ENCODE data around the gene FOXD1. TPM values are rescaled to one million over a fixed set of nuclear protein-coding genes. Genes with fewer than 3 reads are reported as not detected.
"Not testable (repeated sequence)": the region's sequence is repeated elsewhere in the genome, so short reads cannot be mapped to it uniquely, and the experiment has no call there.

FOXD1 gene
- total and polyA plus RNA-seq, 3 donors from 2014 or later = 7.4 to 12.8 (median 9.1) TPM

DNA sequence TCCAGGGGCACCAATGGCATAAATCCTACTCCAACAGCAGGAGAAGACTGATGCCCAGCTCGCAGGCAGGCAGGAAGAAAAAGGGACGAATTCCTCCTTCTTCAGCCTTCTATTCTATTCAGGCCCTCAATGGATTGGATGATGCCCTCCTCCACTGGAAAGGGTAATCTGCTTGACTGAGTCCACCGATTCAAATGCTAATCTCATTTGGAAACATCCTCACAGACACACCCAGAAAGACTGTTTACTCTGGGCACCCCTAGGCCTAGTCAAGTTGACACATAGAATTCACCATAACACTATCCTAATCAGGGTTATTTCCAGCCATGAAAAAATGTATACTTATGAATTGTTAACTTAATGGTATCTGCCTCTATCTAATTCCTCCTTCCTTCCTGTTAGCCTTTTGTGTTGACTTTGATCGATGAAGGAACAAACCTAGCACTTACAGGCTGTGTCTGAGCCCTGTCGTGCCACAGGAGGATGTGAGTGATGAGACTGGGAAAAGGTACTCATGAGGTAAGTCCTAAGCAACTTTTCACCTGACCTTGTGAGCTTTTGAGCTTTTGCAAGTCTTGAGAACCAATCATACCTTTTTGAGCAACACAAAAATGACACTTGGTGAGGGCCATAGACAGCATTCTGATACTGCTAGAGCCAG lies 36.5 kb downstream of the FOXD1 start:
- WGBS, 2 donors = 67 to 76% methylated on average over 5 of the region's 5 CpGs

DNA sequence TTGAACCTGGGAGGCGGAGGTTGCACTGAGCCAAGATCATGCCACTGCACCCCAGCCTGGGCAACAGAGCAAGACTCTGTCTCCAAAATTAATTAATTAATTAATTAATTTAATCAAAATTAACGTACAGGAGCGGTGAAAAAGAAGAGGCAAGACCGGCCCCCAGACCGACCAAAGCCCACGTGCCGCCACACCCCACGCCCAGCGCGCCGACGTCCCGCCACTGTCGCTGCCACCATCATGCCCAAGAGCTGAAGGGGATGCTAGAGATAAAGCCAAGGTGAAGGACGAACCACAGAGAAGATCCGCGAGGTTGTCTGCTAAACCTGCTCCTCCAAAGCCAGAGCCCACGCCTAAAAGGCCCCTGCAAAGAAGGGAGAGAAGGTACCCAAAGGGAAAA lies 38.6 kb downstream of the FOXD1 start:
- DNase-seq; H3K9me3 ChIP-seq; H3K27me3 ChIP-seq; intact Hi-C loops (cut with DNase I; ENCODE audit: low total_unique reads); H3K4me3 ChIP-seq; H3K36me3 ChIP-seq (ENCODE audit: low read depth, missing control alignments); H3K27ac ChIP-seq; H3K4me1 ChIP-seq: not testable (repeated sequence)
- 90 to 95% methylated on average over 18 of the region's 18 CpGs for WGBS, 2 donors

More for the DNA sequence above, 36.5 kb downstream of the FOXD1 start:
- TF ChIP-seq, protein P1, sequence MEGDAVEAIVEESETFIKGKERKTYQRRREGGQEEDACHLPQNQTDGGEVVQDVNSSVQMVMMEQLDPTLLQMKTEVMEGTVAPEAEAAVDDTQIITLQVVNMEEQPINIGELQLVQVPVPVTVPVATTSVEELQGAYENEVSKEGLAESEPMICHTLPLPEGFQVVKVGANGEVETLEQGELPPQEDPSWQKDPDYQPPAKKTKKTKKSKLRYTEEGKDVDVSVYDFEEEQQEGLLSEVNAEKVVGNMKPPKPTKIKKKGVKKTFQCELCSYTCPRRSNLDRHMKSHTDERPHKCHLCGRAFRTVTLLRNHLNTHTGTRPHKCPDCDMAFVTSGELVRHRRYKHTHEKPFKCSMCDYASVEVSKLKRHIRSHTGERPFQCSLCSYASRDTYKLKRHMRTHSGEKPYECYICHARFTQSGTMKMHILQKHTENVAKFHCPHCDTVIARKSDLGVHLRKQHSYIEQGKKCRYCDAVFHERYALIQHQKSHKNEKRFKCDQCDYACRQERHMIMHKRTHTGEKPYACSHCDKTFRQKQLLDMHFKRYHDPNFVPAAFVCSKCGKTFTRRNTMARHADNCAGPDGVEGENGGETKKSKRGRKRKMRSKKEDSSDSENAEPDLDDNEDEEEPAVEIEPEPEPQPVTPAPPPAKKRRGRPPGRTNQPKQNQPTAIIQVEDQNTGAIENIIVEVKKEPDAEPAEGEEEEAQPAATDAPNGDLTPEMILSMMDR (IDR thresholded peaks at IDR 0.05) = no peak
- no peak for TF ChIP-seq POLR2A (IDR thresholded peaks at IDR 0.05)
- H3K36me3 ChIP-seq (ENCODE audit: low read depth, missing control alignments) = no peaks in the 10 kb centered on the region
- H3K27me3 ChIP-seq = no peaks in the 10 kb centered on the region
- intact Hi-C loops (cut with DNase I; ENCODE audit: low total_unique reads) = no loop called here
- DNase-seq = no peak
- H3K27ac ChIP-seq = no peak overlapping the region
- H3K4me3 ChIP-seq = no peak overlapping the region
- no peaks in the 10 kb centered on the region for H3K4me1 ChIP-seq
- no peaks in the 10 kb centered on the region for H3K9me3 ChIP-seq

DNA sequence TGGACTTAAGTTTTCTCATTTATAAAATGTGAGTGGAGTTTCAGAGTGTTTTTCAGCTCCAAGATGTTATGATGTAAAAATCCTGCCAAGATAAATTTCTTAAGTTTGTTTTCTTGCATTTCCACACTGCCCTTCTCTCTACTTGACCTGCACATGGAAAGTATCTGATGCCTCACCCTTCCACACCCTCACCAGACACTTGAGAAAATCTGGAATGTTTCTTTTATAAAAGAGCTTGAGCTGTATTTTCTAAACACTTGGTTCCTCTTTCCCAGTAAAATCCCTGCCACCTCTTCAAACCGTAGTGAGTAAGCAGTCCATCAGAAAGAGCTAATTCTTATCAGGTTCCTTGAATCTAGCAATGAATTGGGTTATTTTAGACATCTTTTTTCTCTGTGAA lies 42.9 kb downstream of the FOXD1 start:
- TF ChIP-seq, protein P1 (IDR thresholded peaks at IDR 0.05) = no peak
- TF ChIP-seq POLR2A (IDR thresholded peaks at IDR 0.05) = no peak
- 41 to 49% methylated on average over 1 of the region's 1 CpG for WGBS, 2 donors
- H3K27me3 ChIP-seq = no peaks in the 10 kb centered on the region
- no peak for DNase-seq
- no peaks in the 10 kb centered on the region for H3K4me1 ChIP-seq
- H3K4me3 ChIP-seq = no peak overlapping the region
- H3K9me3 ChIP-seq = no peaks in the 10 kb centered on the region
- no peak overlapping the region for H3K27ac ChIP-seq
- intact Hi-C loops (cut with DNase I; ENCODE audit: low total_unique reads) = no loop called here
- no peaks in the 10 kb centered on the region for H3K36me3 ChIP-seq (ENCODE audit: low read depth, missing control alignments)

DNA sequence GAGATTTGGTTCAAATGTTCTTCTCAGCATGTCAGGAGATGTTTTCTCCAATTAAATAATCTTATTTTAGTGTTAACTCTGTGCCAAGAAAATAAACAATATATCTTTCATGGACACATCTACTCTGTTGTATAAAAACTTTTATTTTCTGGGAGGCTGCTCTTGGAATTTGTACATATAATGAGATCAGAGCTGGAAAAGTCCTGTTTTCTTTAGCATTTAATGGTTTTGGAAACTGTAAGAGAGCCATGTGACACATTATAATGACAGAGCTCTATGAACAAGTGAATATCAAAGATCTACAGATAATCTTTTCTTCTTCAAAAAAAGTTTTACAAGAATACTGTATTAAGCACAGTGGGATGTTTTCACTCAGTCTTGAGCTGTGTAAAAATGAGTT lies 48.8 kb downstream of the FOXD1 start:
- TF ChIP-seq, protein P1 (IDR thresholded peaks at IDR 0.05) = no peak
- no peak for TF ChIP-seq POLR2A (IDR thresholded peaks at IDR 0.05)
- no peak for DNase-seq
- Histone ChIP-seq H3K36me3 (ENCODE audit: low read depth, missing control alignments) (no peaks in the 10 kb centered on the region), H3K4me3 (no peak overlapping the region), H3K27me3 (no peaks in the 10 kb centered on the region), H3K9me3 (no peaks in the 10 kb centered on the region), H3K27ac (no peak overlapping the region), H3K4me1 (no peaks in the 10 kb centered on the region)
- intact Hi-C loops (cut with DNase I; ENCODE audit: low total_unique reads) = no loop called here

Other genes with a start within 250 kb of the FOXD1 start
- 100 to 1,000 TPM; 232 to 277 TPM for gene BTF3, start 49.7 kb upstream of the FOXD1 start, total RNA-seq
- 387 TPM for gene BTF3, start 49.7 kb upstream of the FOXD1 start, polyA plus RNA-seq (ENCODE audit: insufficient read depth, low read depth, low replicate concordance)
- 10 to 100 TPM; 33.6 to 34.7 TPM for gene ANKRA2, start 116.9 kb upstream of the FOXD1 start, total RNA-seq
- gene ANKRA2, start 116.9 kb upstream of the FOXD1 start, polyA plus RNA-seq (ENCODE audit: insufficient read depth, low read depth, low replicate concordance) = 20.3 TPM
- gene UTP15, start 117.0 kb upstream of the FOXD1 start, total RNA-seq = 10 to 100 TPM; 34.9 to 36.7 TPM
- 11.4 TPM for gene UTP15, start 117.0 kb upstream of the FOXD1 start, polyA plus RNA-seq (ENCODE audit: insufficient read depth, low read depth, low replicate concordance)
- gene ARHGEF28, start 177.4 kb upstream of the FOXD1 start, total RNA-seq = 1 to 10 TPM; 8.0 to 8.7 TPM
- 3.9 TPM for gene ARHGEF28, start 177.4 kb upstream of the FOXD1 start, polyA plus RNA-seq (ENCODE audit: insufficient read depth, low read depth, low replicate concordance)

Measured in testis (tissue), 3 donors.